ENCODE measurements around the gene OCA2. TPM values are rescaled to one million over a fixed set of nuclear protein-coding genes. Genes with fewer than 3 reads are reported as not detected.

OCA2 gene
- total RNA-seq, 1 donor from 2014 or later = 0.79 TPM

DNA sequence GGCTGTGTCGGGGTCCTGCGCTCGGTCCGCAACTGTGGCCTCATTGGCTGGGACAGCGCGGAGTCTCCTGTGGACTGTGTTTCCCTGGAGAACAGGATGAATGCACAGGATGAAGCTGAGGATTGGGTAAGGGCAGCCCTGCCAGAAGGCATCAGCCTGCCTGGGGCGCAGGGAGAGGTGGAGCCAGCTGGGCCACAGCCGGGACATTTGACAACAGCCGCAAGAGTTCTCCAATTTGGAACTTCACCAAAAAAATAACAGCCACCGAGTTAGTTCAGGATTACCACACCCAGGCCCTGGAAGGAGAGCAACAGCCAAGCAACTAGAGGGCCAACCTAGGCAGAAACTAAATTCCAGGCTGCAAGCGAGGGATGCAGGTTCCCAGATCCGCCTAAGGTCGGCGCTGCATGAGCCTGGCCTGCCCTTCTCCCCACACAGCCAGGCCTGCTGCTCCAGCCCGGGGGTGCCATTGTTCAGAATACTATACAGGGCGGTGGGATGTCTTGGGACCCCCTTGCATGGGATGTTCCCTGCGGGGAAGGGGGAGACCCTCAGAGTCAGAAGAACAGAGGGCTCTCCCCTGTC is 229.3 kb downstream of the OCA2 start:
- Mint-ChIP-seq H3K4me1 (ENCODE audit: low read depth) (no peaks in the 10 kb centered on the region), H3K4me3 (ENCODE audit: low read depth) (no peak overlapping the region), H3K9me3 (ENCODE audit: low read depth) (no peaks in the 10 kb centered on the region), H3K27ac (no peak overlapping the region), H3K27me3 (peaks cover 13% of the 10 kb centered on the region), H3K36me3 (ENCODE audit: insufficient read depth) (no peaks in the 10 kb centered on the region)
- DNase-seq (ENCODE audit: low spot score, unreplicated experiment) = no peak
- no peak for TF ChIP-seq CTCF (IDR thresholded peaks at IDR 0.05; ENCODE audit: unreplicated experiment)

GRCh38 chr15:27868828-27869404 is 230.2 kb downstream of the OCA2 start:
- no peak for DNase-seq (ENCODE audit: low spot score, unreplicated experiment)
- H3K4me3 Mint-ChIP-seq (ENCODE audit: low read depth) = no peak overlapping the region
- no peak overlapping the region for H3K27ac Mint-ChIP-seq
- peaks cover 11% of the 10 kb centered on the region for H3K27me3 Mint-ChIP-seq
- TF ChIP-seq CTCF (IDR thresholded peaks at IDR 0.05; ENCODE audit: unreplicated experiment) = no peak
- no peaks in the 10 kb centered on the region for H3K36me3 Mint-ChIP-seq (ENCODE audit: insufficient read depth)
- no peaks in the 10 kb centered on the region for H3K4me1 Mint-ChIP-seq (ENCODE audit: low read depth)
- no peaks in the 10 kb centered on the region for H3K9me3 Mint-ChIP-seq (ENCODE audit: low read depth)

GRCh38 chr15:27867861-27868260 is 231.3 kb downstream of the OCA2 start:
- peaks cover 11% of the 10 kb centered on the region for H3K27me3 Mint-ChIP-seq
- no peak for DNase-seq (ENCODE audit: low spot score, unreplicated experiment)
- no peak overlapping the region for H3K27ac Mint-ChIP-seq
- no peaks in the 10 kb centered on the region for H3K9me3 Mint-ChIP-seq (ENCODE audit: low read depth)
- no peaks in the 10 kb centered on the region for H3K36me3 Mint-ChIP-seq (ENCODE audit: insufficient read depth)
- no peaks in the 10 kb centered on the region for H3K4me1 Mint-ChIP-seq (ENCODE audit: low read depth)
- no peak for TF ChIP-seq CTCF (IDR thresholded peaks at IDR 0.05; ENCODE audit: unreplicated experiment)
- H3K4me3 Mint-ChIP-seq (ENCODE audit: low read depth) = no peak overlapping the region

DNA sequence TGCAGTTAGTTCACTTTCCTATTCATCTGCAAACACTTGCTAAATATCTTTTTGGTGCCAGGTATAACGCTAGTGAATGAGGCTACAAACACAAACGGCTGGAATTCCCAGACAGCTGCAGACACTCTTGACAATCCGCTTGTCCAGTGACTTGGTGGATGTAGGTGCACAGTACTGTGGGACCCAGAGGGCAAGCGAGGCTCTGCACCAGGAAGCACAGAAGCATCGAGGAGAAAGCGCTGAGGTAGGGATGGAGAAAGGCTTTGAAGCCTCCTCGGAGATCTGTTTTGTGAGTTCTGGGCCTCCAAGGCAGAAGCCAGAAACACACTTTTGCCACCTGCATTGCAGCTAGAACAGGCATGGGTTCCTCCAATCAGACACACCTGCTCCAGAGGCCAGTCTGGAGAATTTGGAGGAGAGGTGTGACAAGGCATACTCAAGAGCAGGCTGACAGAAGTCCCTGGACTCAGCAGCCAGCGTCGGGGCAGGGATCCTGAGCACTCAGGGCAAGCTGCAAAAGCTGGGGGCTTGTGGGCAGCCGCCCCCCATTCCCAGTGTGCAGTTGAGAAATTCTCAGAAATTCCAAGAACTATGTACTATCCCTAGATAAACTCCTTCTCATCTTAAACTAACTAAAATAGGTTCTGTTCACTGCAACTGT is 232.5 kb downstream of the OCA2 start:
- Mint-ChIP-seq H3K36me3 (ENCODE audit: insufficient read depth) (no peaks in the 10 kb centered on the region), H3K27ac (no peak overlapping the region), H3K4me1 (ENCODE audit: low read depth) (no peaks in the 10 kb centered on the region), H3K9me3 (ENCODE audit: low read depth) (peaks cover under 1% of the 10 kb centered on the region), H3K4me3 (ENCODE audit: low read depth) (no peak overlapping the region), H3K27me3 (peaks cover 11% of the 10 kb centered on the region)
- no peak for TF ChIP-seq CTCF (IDR thresholded peaks at IDR 0.05; ENCODE audit: unreplicated experiment)
- no peak for DNase-seq (ENCODE audit: low spot score, unreplicated experiment)

- H3K27ac Mint-ChIP-seq = peak overlapping the region; percentile 10
- DNase-seq (ENCODE audit: low spot score, unreplicated experiment) = no peak
These were observed 233.2 kb downstream of the OCA2 start for GRCh38 chr15:27865926-27866325.

More at GRCh38 chr15:27865926-27866325, 233.2 kb downstream of the OCA2 start:
- no peak overlapping the region for H3K4me3 Mint-ChIP-seq (ENCODE audit: low read depth)
- no peak for TF ChIP-seq CTCF (IDR thresholded peaks at IDR 0.05; ENCODE audit: unreplicated experiment)
- no peaks in the 10 kb centered on the region for H3K4me1 Mint-ChIP-seq (ENCODE audit: low read depth)
- peaks cover 8% of the 10 kb centered on the region for H3K9me3 Mint-ChIP-seq (ENCODE audit: low read depth)
- H3K36me3 Mint-ChIP-seq (ENCODE audit: insufficient read depth) = no peaks in the 10 kb centered on the region
- peaks cover 18% of the 10 kb centered on the region for H3K27me3 Mint-ChIP-seq
